ENCODE measurements around the gene TARBP1. TPM values are rescaled to one million over a fixed set of nuclear protein-coding genes. Genes with fewer than 3 reads are reported as not detected.
A peak's percentile ranks its signal among the peaks of the same experiment; 100 is the strongest.

Gene TARBP1
- total and polyA plus RNA-seq, 2 of the 8 experiments (the other 6 are each of a cell fraction or from before 2014, with no cell fraction given), result 21.9 to 32.3 TPM

DNA sequence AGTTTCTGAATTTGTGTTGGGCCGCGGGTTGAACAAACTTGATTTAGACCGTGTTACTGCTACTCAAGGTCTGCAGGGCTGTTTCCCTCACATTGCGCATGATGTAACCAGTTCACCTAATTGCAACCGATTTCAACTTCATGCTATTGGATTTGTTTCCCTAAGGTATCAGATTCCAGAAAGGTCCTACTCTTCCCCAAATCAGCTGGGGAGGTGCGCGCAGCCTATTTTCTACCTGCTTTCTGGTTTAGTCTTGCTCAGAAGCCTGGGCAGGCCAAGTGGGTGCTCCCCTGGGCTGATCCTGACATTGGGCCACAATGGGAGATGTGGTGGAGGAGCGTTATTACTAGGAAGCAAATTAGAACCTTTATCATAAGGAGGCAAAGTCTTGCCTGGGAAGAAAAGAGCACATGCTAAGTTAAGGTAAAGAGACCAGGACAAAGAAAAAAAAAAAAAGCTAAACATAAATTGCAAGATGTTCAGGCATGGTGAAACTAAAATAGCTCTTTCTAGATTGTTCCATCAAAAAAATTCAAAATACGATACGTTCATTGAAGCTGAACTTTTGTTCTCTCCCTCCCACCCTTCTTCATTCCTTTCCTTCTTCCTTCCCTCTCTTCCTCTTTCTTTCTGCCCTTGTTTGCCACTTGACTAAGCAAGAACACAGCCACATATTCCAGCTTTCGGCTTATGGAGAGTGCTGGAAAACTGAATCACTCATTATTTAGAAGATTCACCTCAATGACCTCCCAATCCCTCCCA, 28.8 kb upstream of the TARBP1 start:
- Histone ChIP-seq H3K4me1 (replicated peaks in 1 of 4; ENCODE audit: control insufficient read depth in 3 of 4, insufficient read depth in 4 of 4, low read length in 3 of 4) (peaks cover 2 to 13% (median 10%) of the 10 kb centered on the region in 4 experiments; a peak in 5 of 7 replicates), H3K27me3 (replicated peaks in 1 of 4; ENCODE audit: control insufficient read depth in 3 of 4, extremely low read depth in 1 of 4, insufficient read depth in 3 of 4, low read length in 3 of 4) (no peaks in the 10 kb centered on the region), H2BK5ac (ENCODE audit: low read depth, low read length) (no peak overlapping the region), H2AFZ (ENCODE audit: low read length) (no peak overlapping the region), H4K20me1 (replicated peaks in 1 of 2; ENCODE audit: control insufficient read depth in 1 of 2, insufficient read depth in 2 of 2, low read length in 2 of 2) (no peaks in the 10 kb centered on the region), H3K18ac (ENCODE audit: extremely low read depth, low read length) (no peak overlapping the region), H4K91ac (replicated peaks; ENCODE audit: insufficient read length, low read length) (peak overlapping the region; percentile 42), H3K9me3 (ENCODE audit: insufficient read depth in 2 of 2, low read depth in 1 of 2, low read length in 1 of 2) (no peaks in the 10 kb centered on the region), H3K4ac (replicated peaks; ENCODE audit: insufficient read length, low read depth, low read length) (no peak overlapping the region), H4K5ac (ENCODE audit: insufficient read length, low read depth, low read length) (no peak overlapping the region), H3K56ac (replicated peaks; ENCODE audit: insufficient read length, low read depth, low read length) (peak overlapping the region; percentile 2), H3K36me3 (ENCODE audit: control insufficient read depth in 2 of 4, insufficient read depth in 4 of 4, low read length in 3 of 4) (no peaks in the 10 kb centered on the region), H4K8ac (ENCODE audit: extremely low read depth, insufficient read depth, low read length) (no peak overlapping the region), H3K79me2 (ENCODE audit: control insufficient read depth in 1 of 2, insufficient read depth in 2 of 2, low read length in 2 of 2) (no peaks in the 10 kb centered on the region), H3K9ac (replicated peaks in 1 of 4; ENCODE audit: extremely low read depth in 1 of 4, low read depth in 3 of 4, low read length in 3 of 4) (no peak overlapping the region), H3K23ac (ENCODE audit: insufficient read length) (no peak overlapping the region), H2BK15ac (ENCODE audit: low read length) (0 out of 2 replicates have a peak overlapping the region, but pooled peaks have one; percentile 61), H3K23me2 (ENCODE audit: low read depth, low read length) (no peaks in the 10 kb centered on the region), H3K4me3 (ENCODE audit: extremely low read depth in 1 of 4, insufficient read depth in 2 of 4, low read depth in 3 of 4, low read length in 4 of 4) (no peak overlapping the region), H3K27ac (ENCODE audit: low read depth, low read length) (no peak overlapping the region), H2BK12ac (ENCODE audit: low read depth, low read length) (peak overlapping the region; percentile 53; the same call in 1 of the 2 replicates), H2BK120ac (replicated peaks; ENCODE audit: low read depth, low read length) (no peak overlapping the region), H3K4me2 (ENCODE audit: insufficient read depth in 1 of 2, low read depth in 2 of 2, low read length in 2 of 2) (no peak overlapping the region), H2AK5ac (ENCODE audit: low read depth, low read length) (peak overlapping the region; percentile 70; the same call in 1 of the 2 replicates), H2BK20ac (ENCODE audit: low read length) (peak overlapping the region; percentile 29; the same call in 1 of the 2 replicates), H3K14ac (ENCODE audit: insufficient read length) (no peak overlapping the region), H3K79me1 (ENCODE audit: low read depth, low read length) (no peaks in the 10 kb centered on the region)
- POLR2A ChIA-PET (ENCODE audit: partially characterized antibody), result interaction anchor here (1.0 to 1.2 kb wide), 2 partner anchors 9 to 14 kb away, joined by 3 read pairs; no protein-coding TSS in a partner anchor
- DNase-seq (ENCODE audit: low read depth in 1 of 2, low spot score in 2 of 2) (no peak), FAIRE-seq (no peak)
- CTCF ChIA-PET (ENCODE audit: partially characterized antibody), result interaction anchor here (0.7 to 3.1 kb wide), 3 partner anchors 8 to 260 kb away, joined by 3 to 19 read pairs (median 3); no protein-coding TSS in a partner anchor
- 92% methylated on average over 11 of the region's 11 CpGs; no CpG with 5 or more reads in 1 of the 2 experiments for WGBS, 2 experiments (ENCODE audit: extremely low coverage in 1 of 2, insufficient coverage in 1 of 2, insufficient read length in 1 of 2, insufficient replicate concordance in 2 of 2, low coverage in 1 of 2, low lambda C conversion rate in 2 of 2, missing lambda C conversion rate in 1 of 2)
- TF ChIP-seq, protein P1, sequence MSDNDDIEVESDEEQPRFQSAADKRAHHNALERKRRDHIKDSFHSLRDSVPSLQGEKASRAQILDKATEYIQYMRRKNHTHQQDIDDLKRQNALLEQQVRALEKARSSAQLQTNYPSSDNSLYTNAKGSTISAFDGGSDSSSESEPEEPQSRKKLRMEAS (IDR thresholded peaks at IDR 0.05), result no peak
- no peak for TF ChIP-seq CBX8 (IDR thresholded peaks at IDR 0.05; ENCODE audit: borderline replicate concordance, low read depth, low read length)
